Right lobe of liver (tissue), 6 donors: Measurements from ENCODE around the gene PARP3. TPM values are rescaled to one million over a fixed set of nuclear protein-coding genes. Genes with fewer than 3 reads are reported as not detected.

Experiments
- ATAC-seq, 4 donors: fragments of 200-7000 bp; cut with Tn5 transposase; one replicate each; pipeline ENCODE4 v1.9.1; 2020; ENCODE audit warnings: mild to moderate bottlenecking in 4 of 4, moderate library complexity in 4 of 4
- DNase-seq, 3 donors: peaks; one replicate each; pipeline ENCODE4 v3.0.0-alpha.2; 2020
- H3K27ac ChIP-seq, 3 donors: fragments of 200-600 bp; one replicate each; pipeline ENCODE4 v1.8.0; 2022
- H3K27me3 ChIP-seq, 2 donors: fragments of 200-600 bp; one replicate each; pipeline ENCODE4 v1.8.0; 2022
- H3K36me3 ChIP-seq, 4 donors: fragments of 200-600 bp; sonication (generic) in 1 of 4; one replicate each; pipeline versions ENCODE4 v1.5.1 to v1.8.0; 2017 to 2022; ENCODE audit warnings: control low read depth in 1 of 4
- H3K4me1 ChIP-seq, 4 donors: fragments of 200-600 bp; sonication (generic) in 1 of 4; one replicate each; pipeline versions ENCODE4 v1.5.1 to v1.8.0; 2017 to 2022; ENCODE audit warnings: control low read depth in 1 of 4
- H3K4me3 ChIP-seq, 3 donors: fragments of 200-600 bp; one replicate each; pipeline ENCODE4 v1.8.0; 2022
- H3K9me3 ChIP-seq, 4 donors: fragments of 200-600 bp; sonication (generic) in 1 of 4; one replicate each; pipeline versions ENCODE4 v1.5.1 to v1.8.0; 2017 to 2022; ENCODE audit warnings: control low read depth in 1 of 4
- CTCF ChIP-seq, 4 donors: fragments of 200-600 bp in 3 of 4; fragments of 450-650 bp in 1 of 4; IDR thresholded peaks; one replicate each; pipeline versions ENCODE4 v1.5.1 to v1.8.0; 2016 to 2022; ENCODE audit warnings: antibody characterized with exemption in 4 of 4, mild to moderate bottlenecking in 2 of 4
- POLR2A ChIP-seq: fragments of 450-650 bp; IDR thresholded peaks from one replicate; pipeline ENCODE4 v1.6.1; 2017; ENCODE audit warnings: antibody characterized with exemption, mild to moderate bottlenecking
- WGBS: methylation state at CpG from one replicate; pipeline ENCODE4 v1.1.6; 2018; ENCODE audit warnings: low coverage, low lambda C conversion rate; ENCODE audit not compliant: insufficient coverage; ENCODE audit errors: missing lambda C conversion rate; 5-methylcytosine and 5-hydroxymethylcytosine counted together
- intact Hi-C, 2 donors: fragments of 100-400 bp; cut with DNase I; formaldehyde crosslinking; loops; one replicate each; pipeline versions ENCODE4 v1.11.2 to v1.14.1; 2022
- total RNA-seq, 6 experiments: library from RNA; depleted of rRNA in 2 of 6; stranded (reverse); fragments of >200 nt in 2 of 6; fragmentation: NEBNext Ultra II Directional in 3 of 6; extraction: Animal tissue kit (Norgen Biotek cat#: 25700) in 3 of 6; gene quantifications; one replicate each; pipeline versions ENCODE4 v1.1.0 to v1.2.4, GENCODE V29; 2016 to 2023
- donor health status: DM: no; HTN: yes; CAD: no.
- donor health status: DM: no; HTN: no; CAD: no.
- donor health status: DM: no; HTN: no; CAD: no.
- donor health status: DM: no; HTN: yes; CAD: no.
- donor health status: DM: no; HTN: yes; CAD: no.

The PARP3 gene
- total RNA-seq, 6 experiments from 2014 or later = 13.5 to 19.4 (median 16.0) TPM

- TF ChIP-seq POLR2A (no peak), CTCF (IDR thresholded peaks at IDR 0.05) (no peak)
- ATAC-seq (no peak), DNase-seq (no peak)
- Histone ChIP-seq H3K4me3 (no peak overlapping the region), H3K36me3 (no peaks in the 10 kb centered on the region), H3K27ac (no peak overlapping the region), H3K27me3 (no peaks in the 10 kb centered on the region), H3K4me1 (peaks cover 0 to 14% (median 2%) of the 10 kb centered on the region in 4 donors), H3K9me3 (no peaks in the 10 kb centered on the region)
- 80% methylated on average over 1 of the region's 18 CpGs for WGBS
- intact Hi-C loops = no loop called here
Observed at GRCh38 chr3:51961011-51961410, 18.8 kb downstream of the PARP3 start.

- Histone ChIP-seq H3K27me3 (no peaks in the 10 kb centered on the region), H3K27ac (no peak overlapping the region), H3K4me1 (peaks cover 0 to 9% (median 0%) of the 10 kb centered on the region in 4 donors), H3K36me3 (no peaks in the 10 kb centered on the region), H3K9me3 (no peaks in the 10 kb centered on the region), H3K4me3 (no peak overlapping the region)
- whole genome bisulfite sequencing = 53% methylated on average over 4 of the region's 9 CpGs
- ATAC-seq (no peak), DNase-seq (no peak)
- TF ChIP-seq CTCF (IDR thresholded peaks at IDR 0.05) (no peak), POLR2A (no peak)
- intact Hi-C loops = no loop called here
Observed at GRCh38 chr3:51961602-51962569, 19.7 kb downstream of the PARP3 start.

- 81% methylated on average over 6 of the region's 6 CpGs for WGBS
- Histone ChIP-seq H3K36me3 (no peaks in the 10 kb centered on the region), H3K9me3 (no peaks in the 10 kb centered on the region), H3K27ac (no peak overlapping the region), H3K27me3 (no peaks in the 10 kb centered on the region), H3K4me3 (no peak overlapping the region), H3K4me1 (peaks cover 0 to 13% (median under 1%) of the 10 kb centered on the region in 4 donors)
- DNase-seq (no peak), ATAC-seq (no peak)
- intact Hi-C loops = no loop called here
- TF ChIP-seq POLR2A = no peak
- TF ChIP-seq CTCF (IDR thresholded peaks at IDR 0.05) = no peak
Observed at GRCh38 chr3:51962854-51963530, 20.8 kb downstream of the PARP3 start.

GRCh38 chr3:51963951-51964451 lies 21.8 kb downstream of the PARP3 start:
- Histone ChIP-seq H3K9me3 (no peaks in the 10 kb centered on the region), H3K4me1 (peaks cover 0 to 19% (median 4%) of the 10 kb centered on the region in 4 donors), H3K36me3 (no peaks in the 10 kb centered on the region), H3K27me3 (no peaks in the 10 kb centered on the region), H3K27ac (no peak overlapping the region), H3K4me3 (no peak overlapping the region)
- no peak for DNase-seq
- no peak for ATAC-seq
- TF ChIP-seq CTCF (IDR thresholded peaks at IDR 0.05) (no peak), POLR2A (no peak)
- WGBS = 38% methylated on average over 3 of the region's 12 CpGs
- intact Hi-C loops = no loop called here
